H1 (cell line): Measurements from ENCODE around the gene P2RX5.

Source experiments
- JUN ChIP-seq: IDR thresholded peaks from 2 replicates; pipeline ENCODE4 v1.6.1; 2011; ENCODE audit warnings: low read depth, mild to moderate bottlenecking, improper control_type of control experiment, low read length
- SUZ12 ChIP-seq: fragments of 200-600 bp; sonication (generic); IDR thresholded peaks from 2 replicates; pipeline ENCODE4 v1.6.1; 2012; ENCODE audit warnings: mild to moderate bottlenecking, inconsistent platforms, low read length, moderate library complexity, mixed read lengths

DNA sequence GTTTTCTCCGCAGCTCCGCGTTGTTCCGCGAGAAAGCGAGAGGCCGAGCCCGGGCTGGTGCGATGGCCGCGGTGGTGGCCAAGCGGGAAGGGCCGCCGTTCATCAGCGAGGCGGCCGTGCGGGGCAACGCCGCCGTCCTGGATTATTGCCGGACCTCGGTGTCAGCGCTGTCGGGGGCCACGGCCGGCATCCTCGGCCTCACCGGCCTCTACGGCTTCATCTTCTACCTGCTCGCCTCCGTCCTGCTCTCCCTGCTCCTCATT, 26.9 kb downstream of the P2RX5 start:
- TF ChIP-seq JUN (no peak), SUZ12 (no peak)
